Subcutaneous adipose tissue (tissue), 4 donors: ENCODE measurements around the gene AMIGO1. TPM values are rescaled to one million over a fixed set of nuclear protein-coding genes. Genes with fewer than 3 reads are reported as not detected.

Source experiments
- CTCF ChIP-seq: fragments of 450-650 bp; IDR thresholded peaks from one replicate; pipeline ENCODE4 v1.5.1; 2016; ENCODE audit warnings: low read depth, mild to moderate bottlenecking, control low read depth, antibody characterized with exemption, moderate library complexity
- total RNA-seq, 4 donors: library from RNA; depleted of rRNA; stranded (reverse); fragments of >200 nt; gene quantifications; one replicate each; pipeline ENCODE4 v1.1.0, GENCODE V29; 2016

AMIGO1 gene
- total RNA-seq, 4 donors from 2014 or later: 2.6 to 5.4 (median 3.4) TPM

DNA sequence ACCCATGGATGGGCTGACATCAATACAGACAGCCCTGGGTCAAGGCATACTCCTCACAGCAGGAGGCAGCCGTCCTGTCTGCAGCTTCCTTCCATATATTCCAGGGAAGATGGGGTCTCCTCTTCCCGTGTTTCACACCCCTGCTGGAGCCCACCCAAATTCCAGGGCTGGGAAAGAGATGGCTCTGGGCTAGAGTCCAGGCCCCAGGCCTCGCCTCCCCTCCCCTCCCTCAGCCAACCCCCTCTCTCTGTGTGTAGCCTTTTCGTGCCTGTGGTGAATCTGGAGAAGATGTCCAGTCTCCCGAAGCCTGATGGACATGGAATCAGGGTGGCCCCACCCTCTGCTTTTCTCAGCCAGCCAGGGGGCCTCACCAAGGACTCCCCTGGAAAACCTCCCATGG lies 22.3 kb downstream of the AMIGO1 start:
- no peak for TF ChIP-seq CTCF

DNA sequence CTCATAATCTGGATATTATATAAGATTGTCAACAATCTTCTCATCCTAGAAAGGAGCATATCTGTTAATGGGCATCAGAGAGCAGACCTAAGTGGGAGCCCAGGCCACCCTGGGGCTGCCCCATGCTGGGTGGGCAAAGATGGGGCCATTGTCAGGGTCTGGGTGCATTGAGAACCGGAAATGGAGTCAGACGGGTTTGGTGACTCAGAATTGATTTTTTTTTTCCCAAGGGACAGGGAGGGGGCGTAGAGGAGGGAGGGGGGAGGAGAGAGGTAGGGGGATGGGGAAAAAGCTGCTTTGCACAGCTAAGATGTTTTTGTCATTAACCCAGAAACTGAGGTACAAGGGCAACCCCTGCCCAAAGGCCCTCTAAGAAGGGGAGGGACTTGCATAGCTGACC lies 24.5 kb downstream of the AMIGO1 start:
- no peak for TF ChIP-seq CTCF

DNA sequence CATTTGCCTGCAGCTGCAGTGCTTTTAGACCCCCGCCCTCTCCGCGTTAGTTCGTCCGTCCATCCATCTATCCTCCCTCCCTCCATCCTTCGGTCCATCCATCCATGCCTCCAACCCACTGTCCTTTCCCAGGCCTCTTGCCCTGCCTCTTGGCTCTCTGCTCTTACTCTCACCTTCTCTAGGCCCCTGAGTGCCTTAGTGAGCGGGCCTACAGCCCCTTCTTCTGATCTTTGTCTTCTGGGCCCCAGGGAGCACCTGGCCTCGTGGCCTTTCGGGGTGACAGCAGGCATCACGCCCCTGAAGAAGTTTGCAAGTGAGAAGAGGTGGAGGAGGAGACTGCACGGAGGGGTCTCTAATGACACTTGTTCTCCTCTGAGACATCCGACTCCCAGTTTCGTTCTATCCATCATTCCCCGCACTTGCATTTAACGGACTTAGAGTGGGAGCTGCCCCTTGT lies 25.0 kb downstream of the AMIGO1 start:
- TF ChIP-seq CTCF: no peak

DNA sequence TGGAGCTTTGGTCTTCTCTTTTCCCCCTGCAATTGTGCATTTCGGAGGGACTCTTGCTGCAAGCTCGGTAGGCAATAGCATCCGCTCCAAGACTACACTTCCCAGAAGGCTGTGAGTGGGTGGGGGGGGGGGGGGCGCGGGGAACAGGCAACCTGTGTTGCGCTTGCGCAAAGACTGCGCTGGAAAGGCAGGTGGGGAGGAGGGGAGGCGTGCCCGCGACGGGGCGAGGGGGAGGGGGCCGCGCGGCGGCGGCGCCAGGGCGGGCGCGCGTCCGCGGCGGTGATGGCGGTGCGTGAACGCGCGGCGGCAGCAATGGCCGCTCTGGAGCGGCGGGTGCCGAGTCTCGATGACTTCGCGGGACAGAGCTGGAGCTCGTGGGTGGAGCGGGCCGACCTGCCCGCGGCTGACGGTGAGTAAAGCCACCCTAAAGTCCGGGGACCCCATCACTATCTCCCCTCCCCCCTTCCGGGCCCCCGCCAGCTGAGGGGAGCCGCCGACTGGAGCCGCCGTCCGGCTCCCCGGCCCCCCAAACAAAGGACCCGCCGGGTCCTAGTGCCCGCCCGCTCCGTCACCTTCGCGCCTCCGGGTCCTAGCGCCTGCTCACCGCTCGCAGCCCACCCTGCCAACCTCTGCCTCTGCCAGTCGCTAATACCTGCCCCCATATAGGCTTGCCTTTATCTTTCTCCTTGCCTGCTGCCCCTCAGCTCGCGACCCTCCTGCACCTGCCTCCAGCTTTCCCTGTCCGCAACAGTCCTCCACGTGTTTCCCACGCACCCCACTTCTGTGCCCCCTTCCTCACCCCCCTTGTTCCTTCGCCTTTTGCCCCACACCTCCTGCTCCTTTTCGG lies 25.6 kb downstream of the AMIGO1 start, which contains the start of gene ATXN7L2:
TSS of gene ATXN7L2 (plus strand) at position 234 of the 847 bp plus-strand sequence. CDS start at position 283, 49 bp downstream.
- TF ChIP-seq CTCF: no peak

DNA sequence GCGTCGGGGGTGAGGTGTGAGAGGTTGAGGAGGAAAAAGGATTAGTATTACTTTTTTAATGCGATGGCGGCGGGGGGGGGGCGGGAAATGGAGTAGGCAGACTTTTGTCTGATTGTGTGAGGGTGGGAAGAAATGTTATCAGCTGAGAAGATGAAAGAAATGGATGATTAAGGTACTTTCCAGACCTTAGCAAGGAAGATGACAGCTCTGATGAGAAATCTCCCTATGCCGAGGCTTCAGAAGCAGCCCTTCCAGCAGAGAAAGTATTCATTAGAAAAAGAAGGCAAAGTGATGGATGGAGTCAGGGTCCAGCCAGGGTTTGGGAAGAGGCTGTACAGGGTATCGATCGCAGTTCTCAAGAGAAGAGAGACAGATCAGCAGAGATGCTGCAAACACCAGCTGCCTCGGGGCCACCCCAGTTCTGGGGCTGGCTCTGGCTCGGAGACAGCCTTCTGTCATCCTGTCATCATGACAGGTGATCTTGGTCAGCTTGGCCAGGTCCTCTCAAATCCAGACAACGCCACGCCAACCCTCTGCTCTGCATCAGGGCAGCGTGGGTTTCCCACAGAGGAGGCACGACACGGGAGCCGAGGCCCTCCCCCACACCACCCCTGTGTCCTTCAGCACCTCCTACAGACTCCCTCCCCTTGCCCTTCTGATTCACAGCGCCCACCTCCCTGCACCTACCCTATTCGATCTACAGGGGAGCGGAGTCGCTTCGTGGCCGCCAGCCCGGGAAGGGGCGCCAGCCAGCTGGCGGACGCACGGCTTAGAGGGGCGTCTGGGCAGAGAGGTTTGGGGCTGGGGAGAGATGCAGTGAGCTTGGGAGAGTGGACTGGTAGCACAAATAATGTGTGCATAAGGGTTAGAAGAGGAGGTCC lies 26.5 kb downstream of the AMIGO1 start:
- no peak for TF ChIP-seq CTCF

- no peak for TF ChIP-seq CTCF
Observed at GRCh38 chr1:109482242-109482641, 27.3 kb downstream of the AMIGO1 start.

DNA sequence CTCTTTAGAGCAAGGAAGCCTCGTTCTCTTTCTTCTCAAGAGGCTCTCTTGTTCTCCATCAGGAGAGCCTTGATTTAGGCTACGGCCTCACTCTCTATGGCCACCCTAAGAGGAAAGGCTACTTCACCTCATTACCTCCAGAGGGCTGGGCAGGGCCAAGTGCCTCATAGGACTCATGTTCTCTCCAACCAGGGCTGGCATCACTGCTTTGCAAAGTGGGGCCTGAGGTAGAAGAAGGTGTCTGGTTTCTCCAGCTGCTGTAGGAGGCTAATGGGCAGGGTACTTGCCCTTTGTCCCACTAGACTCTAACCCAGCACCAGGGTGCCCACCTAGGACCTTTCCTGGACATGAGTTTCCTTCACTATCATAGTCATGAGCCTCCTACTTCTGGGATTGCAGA lies 27.9 kb downstream of the AMIGO1 start:
- no peak for TF ChIP-seq CTCF
